Naive thymus-derived CD4-positive, alpha-beta T cell (primary cell): ENCODE data around the gene TEX50. TPM values are rescaled to one million over a fixed set of nuclear protein-coding genes. Genes with fewer than 3 reads are reported as not detected.
"Not testable (repeated sequence)": the region's sequence is repeated elsewhere in the genome, so short reads cannot be mapped to it uniquely, and the experiment has no call there.

Experiments
- ATAC-seq: fragments of 150-1000 bp; cut with Tn5 transposase; 2 replicates; pipeline ENCODE4 v1.10.0; 2021; ENCODE audit warnings: mild to moderate bottlenecking, moderate library complexity
- CTCF ChIA-PET: fragments of 350-600 bp; sonication (Branson Sonifier 250); formaldehyde crosslinking; loops from one replicate; lab custom pipeline; 2021; ENCODE audit warnings: antibody characterized with exemption; lab: Charles Lee
- POLR2A ChIA-PET: fragments of 350-600 bp; sonication (Branson Sonifier 250); formaldehyde crosslinking; loops from one replicate; lab custom pipeline; 2021; ENCODE audit warnings: antibody characterized with exemption, inconsistent platforms; lab: Charles Lee
- DNase-seq, 9 donors: peaks; one replicate each; pipeline versions ENCODE4 v3.0.0 to v3.0.0-alpha.2; 2020 to 2022; ENCODE audit warnings: mixed read lengths in 1 of 9
- H3K27ac ChIP-seq: one replicate; pipeline ENCODE4 v1.7.0; 2013; ENCODE audit warnings: mild to moderate bottlenecking, low read depth, low read length, moderate library complexity
- H3K27me3 ChIP-seq, 2 donors: one replicate each; pipeline ENCODE4 v1.7.0; 2013; ENCODE audit warnings: low read length in 2 of 2, mild to moderate bottlenecking in 2 of 2, moderate library complexity in 2 of 2; ENCODE audit not compliant: control insufficient read depth in 2 of 2, insufficient read depth in 2 of 2
- H3K36me3 ChIP-seq, 3 experiments: 1 replicate in 2 of 3; 2 replicates in 1 of 3; pipeline ENCODE4 v1.7.0; 2013; ENCODE audit warnings: low read length in 3 of 3, mild to moderate bottlenecking in 3 of 3, moderate library complexity in 1 of 3; ENCODE audit not compliant: insufficient read depth in 3 of 3, control insufficient read depth in 2 of 3
- H3K4me1 ChIP-seq, 2 donors: one replicate each; pipeline ENCODE4 v1.7.0; 2013; ENCODE audit warnings: low read length in 2 of 2, mild to moderate bottlenecking in 2 of 2, moderate library complexity in 1 of 2; ENCODE audit not compliant: control insufficient read depth in 2 of 2, insufficient read depth in 2 of 2
- H3K4me3 ChIP-seq: 2 replicates; pipeline ENCODE4 v1.7.0; 2013; ENCODE audit warnings: mild to moderate bottlenecking, low read length
- H3K9me3 ChIP-seq, 3 experiments: 1 replicate in 2 of 3; 2 replicates in 1 of 3; pipeline ENCODE4 v1.7.0; 2013; ENCODE audit warnings: low read length in 3 of 3; ENCODE audit not compliant: control insufficient read depth in 2 of 3
- H3K27ac Mint-ChIP-seq, 9 donors: one replicate each; pipeline ENCODE4 v1.8.0; 2020 to 2022; ENCODE audit warnings: mixed read lengths in 9 of 9, mild to moderate bottlenecking in 8 of 9, moderate library complexity in 5 of 9, inconsistent platforms in 2 of 9
- H3K27me3 Mint-ChIP-seq, 5 donors: one replicate each; pipeline ENCODE4 v1.8.0; 2021 to 2022; ENCODE audit warnings: mixed read lengths in 5 of 5, mild to moderate bottlenecking in 1 of 5
- H3K36me3 Mint-ChIP-seq, 5 donors: one replicate each; pipeline ENCODE4 v1.8.0; 2020 to 2022; ENCODE audit warnings: mixed read lengths in 5 of 5, mild to moderate bottlenecking in 3 of 5, inconsistent platforms in 1 of 5
- H3K4me1 Mint-ChIP-seq, 7 donors: one replicate each; pipeline ENCODE4 v1.8.0; 2020 to 2022; ENCODE audit warnings: mixed read lengths in 7 of 7, mild to moderate bottlenecking in 3 of 7, inconsistent platforms in 1 of 7
- H3K4me3 Mint-ChIP-seq, 10 donors: one replicate each; pipeline ENCODE4 v1.8.0; 2020 to 2022; ENCODE audit warnings: mild to moderate bottlenecking in 10 of 10, mixed read lengths in 10 of 10, moderate library complexity in 6 of 10, inconsistent platforms in 2 of 10
- H3K9me3 Mint-ChIP-seq, 11 donors: one replicate each; pipeline ENCODE4 v1.8.0; 2020 to 2022; ENCODE audit warnings: mixed read lengths in 11 of 11, mild to moderate bottlenecking in 4 of 11, inconsistent platforms in 1 of 11, moderate library complexity in 1 of 11
- intact Hi-C, 2 donors: fragments of 100-400 bp; cut with micrococcal nuclease; formaldehyde crosslinking; loops; one replicate each; pipeline ENCODE4 v1.15.1; 2023
- polyA plus RNA-seq, 2 donors: library from polyadenylated mRNA; unstranded; fragments of 300-500 nt; fragmentation: Illumina TruSeq; gene quantifications; one replicate each; pipeline ENCODE4 v1.2.3, GENCODE V29; 2021
- total RNA-seq, 6 experiments: library from RNA in 5 of 6; stranded (reverse) in 5 of 6; gene quantifications; 1 replicate in 5 of 6; 2 replicates in 1 of 6; pipeline ENCODE4 v1.2.3 and lab custom pipeline; 2021 to 2026

TEX50 gene
- total RNA-seq (not detected), polyA plus RNA-seq (not detected), total RNA-seq (lab: John Stamatoyannopoulos, UW) (not detected)

GRCh38 chr1:173635116-173635515 lies at the start of gene TEX50:
Gene TEX50 (plus strand): TSS chr1:173635338. CDS start chr1:173635522, 184 bp downstream.
- Mint-ChIP-seq H3K9me3 (peaks cover 0 to 17% (median 4%) of the 10 kb centered on the region in 11 donors), H3K27me3 (peaks cover 0 to 8% (median 5%) of the 10 kb centered on the region in 5 donors), H3K36me3 (peaks cover 0 to 7% (median 0%) of the 10 kb centered on the region in 5 donors), H3K4me1 (peaks cover 0 to 2% (median 0%) of the 10 kb centered on the region in 7 donors), H3K27ac (no peak within 1 kb of the TSS), H3K4me3 (no peak within 1 kb of the TSS)
- intact Hi-C loops, result no loop called here
- peaks cover 0 to 7% (median 0%) of the 10 kb centered on the region in 3 experiments for H3K9me3 ChIP-seq
- H3K27ac ChIP-seq, result no peak within 1 kb of the TSS
- ChIA-PET CTCF (no interaction called here), POLR2A (no interaction called here)
- no peaks in the 10 kb centered on the region for H3K4me1 ChIP-seq
- DNase-seq (no peak), ATAC-seq (no peak)
- H3K27me3 ChIP-seq, result no peaks in the 10 kb centered on the region
- no peaks in the 10 kb centered on the region for H3K36me3 ChIP-seq
- no peak within 1 kb of the TSS for H3K4me3 ChIP-seq

- Histone ChIP-seq H3K4me1 (no peaks in the 10 kb centered on the region), H3K27me3 (no peaks in the 10 kb centered on the region), H3K36me3 (no peaks in the 10 kb centered on the region), H3K4me3 (no peak overlapping the region), H3K27ac (no peak overlapping the region), H3K9me3 (no peaks in the 10 kb centered on the region)
- ATAC-seq (no peak), DNase-seq (no peak)
- no peak overlapping the region for H3K4me3 Mint-ChIP-seq
- ChIA-PET CTCF (no interaction called here), POLR2A (interaction anchor here (0.6 kb wide), 1 partner anchor 118 kb away, joined by 3 read pairs; no protein-coding TSS in a partner anchor)
- no peaks in the 10 kb centered on the region for H3K36me3 Mint-ChIP-seq
- H3K4me1 Mint-ChIP-seq, result no peaks in the 10 kb centered on the region
- H3K9me3 Mint-ChIP-seq, result peaks cover 0 to 7% (median 0%) of the 10 kb centered on the region in 11 donors
- peaks cover 0 to 21% (median 4%) of the 10 kb centered on the region in 5 donors for H3K27me3 Mint-ChIP-seq
- no peak overlapping the region for H3K27ac Mint-ChIP-seq
- intact Hi-C loops, result no loop called here
These were observed 44.6 kb upstream of the TEX50 start for GRCh38 chr1:173590557-173590956.

DNA sequence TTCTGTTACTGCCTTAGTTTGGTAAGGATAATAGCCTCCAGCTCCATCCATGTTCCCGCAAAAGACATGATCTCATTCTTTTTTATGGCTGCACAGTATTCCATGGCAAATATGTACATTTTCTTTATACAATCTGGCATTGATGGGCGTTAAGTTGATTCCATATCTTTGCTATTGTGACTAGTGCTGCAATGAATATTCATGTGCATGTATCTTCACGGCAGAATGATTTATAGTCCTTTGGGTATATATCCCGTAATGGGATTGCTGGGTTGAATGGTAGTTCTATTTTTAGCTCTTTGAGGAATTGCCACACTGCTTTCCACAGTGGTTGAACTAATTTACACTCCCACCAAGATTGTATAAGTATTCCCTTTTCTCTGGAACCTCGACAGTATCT lies 44.0 kb upstream of the TEX50 start:
- H3K27me3 ChIP-seq, H3K36me3 Mint-ChIP-seq, DNase-seq, intact Hi-C loops, H3K27ac Mint-ChIP-seq, H3K4me3 Mint-ChIP-seq, H3K9me3 Mint-ChIP-seq, H3K36me3 ChIP-seq, H3K4me3 ChIP-seq, POLR2A ChIA-PET, H3K9me3 ChIP-seq, H3K4me1 Mint-ChIP-seq, H3K4me1 ChIP-seq, ATAC-seq, CTCF ChIA-PET, H3K27ac ChIP-seq: not testable (repeated sequence)
- peaks cover 0 to 25% (median 4%) of the 10 kb centered on the region in 5 donors for H3K27me3 Mint-ChIP-seq

DNA sequence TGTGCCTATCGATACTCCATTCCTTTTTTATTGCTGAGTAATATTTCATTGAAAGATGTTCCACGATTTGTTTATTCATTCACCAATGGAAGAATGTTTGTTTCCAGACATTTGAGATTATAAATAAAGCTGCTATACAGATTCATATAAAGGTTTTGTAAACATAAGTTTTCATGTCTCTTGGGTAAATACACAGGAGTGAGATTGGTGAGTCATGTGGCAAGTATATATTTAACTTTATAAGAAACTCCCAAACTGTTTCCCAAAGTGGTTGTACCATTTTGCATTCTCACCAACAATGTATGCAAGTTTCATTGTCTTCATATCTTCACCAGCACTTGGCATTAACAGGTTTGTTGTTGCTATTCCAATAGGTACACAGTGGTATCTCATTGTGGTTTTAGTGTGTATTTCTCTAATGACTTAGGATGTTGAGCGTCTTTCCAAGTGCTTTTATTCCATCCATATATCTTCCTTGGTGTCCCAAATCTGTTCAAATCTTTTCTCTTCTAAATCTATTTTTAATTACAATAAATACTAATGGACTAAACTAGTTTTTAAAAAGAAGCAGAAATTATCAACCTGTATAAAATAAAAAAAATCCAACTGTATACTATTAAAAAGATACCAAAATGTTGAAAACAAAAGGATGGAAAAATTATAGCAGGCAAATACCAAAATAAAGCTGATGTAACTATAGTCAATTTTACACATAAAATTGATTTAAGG lies 38.9 kb upstream of the TEX50 start:
- intact Hi-C loops, result no loop called here
- H3K4me3 Mint-ChIP-seq, result no peak overlapping the region
- DNase-seq (no peak), ATAC-seq (no peak)
- H3K36me3 Mint-ChIP-seq, result no peaks in the 10 kb centered on the region
- Histone ChIP-seq H3K4me3 (no peak overlapping the region), H3K27me3 (no peaks in the 10 kb centered on the region), H3K27ac (no peak overlapping the region), H3K9me3 (no peaks in the 10 kb centered on the region), H3K36me3 (no peaks in the 10 kb centered on the region), H3K4me1 (no peaks in the 10 kb centered on the region)
- H3K27me3 Mint-ChIP-seq, result peaks cover 0 to 27% (median 6%) of the 10 kb centered on the region in 5 donors
- H3K4me1 Mint-ChIP-seq, result peaks cover 0 to 2% (median 0%) of the 10 kb centered on the region in 7 donors
- H3K27ac Mint-ChIP-seq, result no peak overlapping the region
- CTCF ChIA-PET, result no interaction called here
- POLR2A ChIA-PET, result no interaction called here
- H3K9me3 Mint-ChIP-seq, result peaks cover 0 to 5% (median 0%) of the 10 kb centered on the region in 11 donors

GRCh38 chr1:173601588-173601987 lies 33.5 kb upstream of the TEX50 start:
- H3K27me3 Mint-ChIP-seq, result peaks cover 0 to 12% (median 9%) of the 10 kb centered on the region in 5 donors
- H3K9me3 Mint-ChIP-seq, result no peaks in the 10 kb centered on the region
- no peaks in the 10 kb centered on the region for H3K36me3 Mint-ChIP-seq
- Histone ChIP-seq H3K9me3 (no peaks in the 10 kb centered on the region), H3K4me1 (no peaks in the 10 kb centered on the region), H3K36me3 (no peaks in the 10 kb centered on the region), H3K27me3 (no peaks in the 10 kb centered on the region), H3K27ac (no peak overlapping the region), H3K4me3 (no peak overlapping the region)
- no peak overlapping the region for H3K27ac Mint-ChIP-seq
- no peak overlapping the region for H3K4me3 Mint-ChIP-seq
- POLR2A ChIA-PET, result no interaction called here
- peaks cover 0 to 16% (median 4%) of the 10 kb centered on the region in 7 donors for H3K4me1 Mint-ChIP-seq
- intact Hi-C loops, result no loop called here
- CTCF ChIA-PET, result no interaction called here
- DNase-seq (no peak), ATAC-seq (no peak)

- no peak within 1 kb of the TSS for H3K27ac ChIP-seq
- no peaks in the 10 kb centered on the region for H3K27me3 ChIP-seq
- Mint-ChIP-seq H3K4me3 (no peak within 1 kb of the TSS), H3K9me3 (no peaks in the 10 kb centered on the region), H3K27ac (no peak within 1 kb of the TSS), H3K4me1 (peaks cover 0 to 16% (median 4%) of the 10 kb centered on the region in 7 donors), H3K27me3 (peaks cover 0 to 10% (median 9%) of the 10 kb centered on the region in 5 donors), H3K36me3 (no peaks in the 10 kb centered on the region)
- intact Hi-C loops, result no loop called here
- H3K36me3 ChIP-seq, result no peaks in the 10 kb centered on the region
- no peak for ATAC-seq
- CTCF ChIA-PET, result interaction anchor here (0.7 kb wide), 1 partner anchor 221 kb away, joined by 3 read pairs; no protein-coding TSS in a partner anchor
- no peaks in the 10 kb centered on the region for H3K4me1 ChIP-seq
- POLR2A ChIA-PET, result no interaction called here
- no peaks in the 10 kb centered on the region for H3K9me3 ChIP-seq
- H3K4me3 ChIP-seq, result no peak within 1 kb of the TSS
- DNase-seq, result no peak
These were observed 32.0 kb upstream of the TEX50 start, which contains the start of gene SLC9C2 for GRCh38 chr1:173603056-173603591. Gene SLC9C2 (minus strand): TSS chr1:173603072. CDS start chr1:173601776, 1,296 bp downstream.
